GM12878 (cell line): Measurements from ENCODE around the gene ADAM15. TPM values are rescaled to one million over a fixed set of nuclear protein-coding genes. Genes with fewer than 3 reads are reported as not detected.

Source experiments
- ATAC-seq: fragments of 200-7000 bp; cut with Tn5 transposase; 3 replicates; pipeline ENCODE4 v1.9.1; 2020; ENCODE audit warnings: mild to moderate bottlenecking, moderate library complexity
- BruUV-seq: library from RNA; stranded (reverse); fragments of 400-500 nt; replicated peaks from 2 replicates; lab custom pipeline; 2021; lab: Mats Ljungman, UMichigan
- CTCF ChIA-PET: fragments of 300-600 bp; sonication (Branson Sonifier 250); formaldehyde crosslinking; extraction: SDS; loops from one replicate; lab custom pipeline; 2021; ENCODE audit warnings: inconsistent platforms; lab: Yijun Ruan, JAX
- POLR2A ChIA-PET: fragments of 350-600 bp; formaldehyde crosslinking; extraction: SDS; loops from one replicate; lab custom pipeline; 2021; ENCODE audit warnings: inconsistent platforms; lab: Charles Lee
- RAD21 ChIA-PET: fragments of 300-600 bp; sonication (Branson Sonifier 250); formaldehyde crosslinking; loops from one replicate; lab custom pipeline; 2023; ENCODE audit warnings: antibody characterized with exemption; ENCODE audit not compliant: unreplicated experiment; lab: Charles Lee
- SMC1A ChIA-PET: fragments of 300-600 bp; sonication (Branson Sonifier 250); formaldehyde crosslinking; loops from one replicate; lab custom pipeline; 2023; ENCODE audit not compliant: unreplicated experiment, uncharacterized antibody; lab: Charles Lee
- DNase-seq: peaks from one replicate; pipeline ENCODE4 v3.0.0-alpha.2; 2011; ENCODE audit warnings: low read depth, low spot score
- FAIRE-seq: peaks from 3 replicates; lab custom pipeline; 2011; peaks lifted over from hg19 to GRCh38; lab: Jason Lieb, UNC
- H2AFZ ChIP-seq: 2 replicates; pipeline ENCODE4 v1.6.0; 2011; ENCODE audit warnings: low read depth, low read length, control low read depth; ENCODE audit not compliant: control insufficient read depth
- H3K27ac ChIP-seq: 2 replicates; pipeline ENCODE4 v1.5.1; 2011; ENCODE audit warnings: control low read depth; ENCODE audit not compliant: control insufficient read depth, insufficient read depth
- H3K27me3 ChIP-seq, 2 experiments: replicated peaks in 1 of 2; 2 replicates each; pipeline versions ENCODE4 v1.6.0 to v1.6.1; 2011; ENCODE audit warnings: low read length in 1 of 2; ENCODE audit not compliant: control insufficient read depth in 2 of 2, insufficient read depth in 2 of 2
- H3K36me3 ChIP-seq, 2 experiments: 2 replicates each; pipeline ENCODE4 v1.5.1; 2011; ENCODE audit warnings: low read length in 1 of 2; ENCODE audit not compliant: control insufficient read depth in 2 of 2, insufficient read depth in 2 of 2
- H3K4me1 ChIP-seq: 2 replicates; pipeline ENCODE4 v1.6.1; 2011; ENCODE audit warnings: mild to moderate bottlenecking, low read length, moderate library complexity, mixed read lengths; ENCODE audit not compliant: control insufficient read depth, insufficient read depth
- H3K4me2 ChIP-seq: 2 replicates; pipeline ENCODE4 v1.6.0; 2011; ENCODE audit warnings: control low read depth; ENCODE audit not compliant: control insufficient read depth, insufficient read depth
- H3K4me3 ChIP-seq: fragments of 200-600 bp; sonication (generic); 2 replicates; pipeline ENCODE4 v1.5.1; 2016
- H3K79me2 ChIP-seq: 2 replicates; pipeline ENCODE4 v1.6.0; 2011; ENCODE audit warnings: low read length; ENCODE audit not compliant: control insufficient read depth, insufficient read depth
- H3K9ac ChIP-seq: 2 replicates; pipeline ENCODE4 v1.8.0; 2011; ENCODE audit warnings: low read length, control low read depth, mixed read lengths; ENCODE audit not compliant: control insufficient read depth, insufficient read depth
- H3K9me3 ChIP-seq: replicated peaks from 3 replicates; pipeline ENCODE4 v1.5.1; 2011; ENCODE audit warnings: mild to moderate bottlenecking, low read length; ENCODE audit not compliant: control insufficient read depth, insufficient read depth
- H4K20me1 ChIP-seq: 2 replicates; pipeline ENCODE4 v1.6.0; 2011; ENCODE audit not compliant: control insufficient read depth, insufficient read depth
- ASH2L ChIP-seq: fragments of 300-600, 200-600 bp; sonication (generic); IDR thresholded peaks from 2 replicates; pipeline ENCODE4 v1.6.1; 2017; ENCODE audit warnings: low read depth, mild to moderate bottlenecking, borderline replicate concordance
- ATF7 ChIP-seq: fragments of 450-650 bp; IDR thresholded peaks from 2 replicates; pipeline ENCODE4 v1.6.1; 2016; ENCODE audit warnings: low read depth, mild to moderate bottlenecking
- CBFB ChIP-seq: IDR thresholded peaks from 2 replicates; pipeline ENCODE4 v1.6.1; 2016; ENCODE audit warnings: antibody characterized with exemption, low read depth
- CBX5 ChIP-seq: sonication (generic); IDR thresholded peaks from 2 replicates; pipeline ENCODE4 v1.6.1; 2016; ENCODE audit warnings: low read depth, moderate library complexity, mild to moderate bottlenecking, inconsistent platforms
- NBN ChIP-seq: fragments of 450-650 bp; IDR thresholded peaks from 2 replicates; pipeline ENCODE4 v1.6.1; 2016
- POLR2AphosphoS2 ChIP-seq: IDR thresholded peaks from 2 replicates; pipeline ENCODE4 v1.6.1; 2011; ENCODE audit warnings: low read depth, mild to moderate bottlenecking, low read length, improper control_type of control experiment, moderate library complexity
- RELA ChIP-seq: fragments of 450-650 bp; IDR thresholded peaks from 2 replicates; pipeline ENCODE4 v1.8.0; 2014; ENCODE audit warnings: borderline replicate concordance; ENCODE audit not compliant: partially characterized antibody
- SPI1 ChIP-seq: IDR thresholded peaks from 2 replicates; pipeline ENCODE4 v1.6.1; 2011; ENCODE audit warnings: low read depth, mild to moderate bottlenecking, low read length, moderate library complexity, borderline replicate concordance; ENCODE audit not compliant: insufficient read depth
- STAT3 ChIP-seq: IDR thresholded peaks from 2 replicates; pipeline ENCODE4 v1.6.1; 2011; ENCODE audit warnings: low read depth, low read length, improper control_type of control experiment
- ZNF207 ChIP-seq: fragments of 450-650 bp; IDR thresholded peaks from 2 replicates; pipeline ENCODE4 v1.6.1; 2014; ENCODE audit warnings: antibody characterized with exemption, mild to moderate bottlenecking, borderline replicate concordance
- ZSCAN29 ChIP-seq: fragments of 450-650 bp; IDR thresholded peaks from 2 replicates; pipeline ENCODE4 v1.6.1; 2017; ENCODE audit warnings: mild to moderate bottlenecking, moderate library complexity
- WGBS: methylation state at CpG from one replicate; pipeline ENCODE4 v1.1.6; 2016; ENCODE audit warnings: low lambda C conversion rate; ENCODE audit not compliant: insufficient replicate concordance, insufficient coverage; ENCODE audit errors: missing lambda C conversion rate; 5-methylcytosine and 5-hydroxymethylcytosine counted together
- in situ Hi-C: fragments of 300-500 bp; cut with MboI; formaldehyde crosslinking; loops from 9 replicates; pipeline ENCODE4 v1.14.3; 2018; ENCODE audit warnings: mixed read lengths
- intact Hi-C: fragments of 100-400 bp; cut with micrococcal nuclease; formaldehyde crosslinking; loops from one replicate; pipeline ENCODE4 v1.14.2; 2022; ENCODE audit not compliant: unreplicated experiment
- polyA plus RNA-seq, 11 experiments: library from polyadenylated mRNA; depleted of rRNA in 4 of 11; unstranded in 6 of 11; stranded (reverse) in 5 of 11; fragments of >200 nt; fragmentation: Nextera tagmentation in 4 of 11; fragmentation: Illumina TruSeq in 1 of 11; extraction: Ambion mirVana in 4 of 11; extraction: Trizol in 1 of 11; gene quantifications; 1 replicate in 1 of 11; 2 replicates in 10 of 11; pipeline versions ENCODE4 v1.2.1 to v1.2.3, GENCODE V29; 2011 to 2016; ENCODE audit warnings: inconsistent platforms in 2 of 11, missing spikeins in 2 of 11, low read depth in 1 of 11
- total RNA-seq, 4 experiments: library from RNA; depleted of rRNA in 3 of 4; stranded (reverse); fragments of >200 nt in 3 of 4; fragmentation: Illumina TruSeq in 1 of 4; extraction: Trizol in 1 of 4; gene quantifications; 2 replicates each; pipeline versions ENCODE4 v1.2.1 to v1.2.3, GENCODE V29; 2013 to 2021
- TF ChIP-seq, protein P1 (sequence below): IDR thresholded peaks from 2 replicates; pipeline ENCODE4 v1.6.1; 2011; ENCODE audit warnings: low read depth, low read length, improper control_type of control experiment, borderline replicate concordance
- TF ChIP-seq, protein P2 (sequence below): fragments of 150-350 bp; IDR thresholded peaks from 2 replicates; pipeline ENCODE4 v1.6.1; 2016; ENCODE audit warnings: low read depth, low read length
- TF ChIP-seq, protein P3 (sequence below): fragments of 450-650 bp; formaldehyde crosslinking; IDR thresholded peaks from 2 replicates; pipeline ENCODE4 v1.5.0; 2022; ENCODE audit warnings: mild to moderate bottlenecking, missing genetic modification characterization

ADAM15 gene
- total and polyA plus RNA-seq, 10 of the 15 experiments (the other 5 are each of a cell fraction or from before 2014, with no cell fraction given): 0.29 to 38.8 (median 14.7) TPM

DNA sequence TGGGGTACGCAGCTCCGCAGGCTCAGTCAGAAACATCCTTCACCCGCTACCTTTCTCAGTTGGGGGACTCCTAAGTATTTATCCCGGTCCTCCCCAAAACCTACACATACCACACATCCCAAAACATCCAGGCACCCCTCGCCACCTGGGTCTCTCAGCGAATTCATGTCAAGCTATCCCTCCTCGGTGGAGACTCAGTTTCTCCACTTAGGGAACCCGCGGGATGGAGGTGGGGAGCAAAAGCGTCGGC lies 49.8 kb upstream of the ADAM15 start:
- RAD21 ChIA-PET: interaction anchor here (0.8 to 1.3 kb wide), 3 partner anchors 28 to 84 kb away, joined by 3 to 6 read pairs (median 5); no protein-coding TSS in a partner anchor
- Histone ChIP-seq H2AFZ (peak overlapping the region; percentile 79), H3K4me2 (peak overlapping the region; percentile 36), H3K27ac (peak overlapping the region; percentile 79), H3K4me1 (peaks cover 33% of the 10 kb centered on the region), H3K4me3 (peak overlapping the region; percentile 98), H3K36me3 (no peaks in the 10 kb centered on the region; a peak in 1 of 4 replicates), H4K20me1 (no peaks in the 10 kb centered on the region), H3K79me2 (peaks cover 40% of the 10 kb centered on the region), H3K9me3 (no peaks in the 10 kb centered on the region), H3K9ac (peak overlapping the region; percentile 66; the same call in 1 of the 2 replicates), H3K27me3 (no peaks in the 10 kb centered on the region)
- no TSS peak for BruUV-seq
- WGBS: 2% methylated on average over 11 of the region's 11 CpGs
- DNase-seq (peak; percentile 28), FAIRE-seq (peak; percentile 49), ATAC-seq (no peak)
- POLR2A ChIA-PET: interaction anchor here (1.0 to 3.4 kb wide), 3 partner anchors 17 to 50 kb away, joined by 4 to 36 read pairs (median 4); partner anchors contain the start of genes ADAM15, CKS1B and SHC1
- CTCF ChIA-PET: interaction anchor here (0.7 to 11.0 kb wide), 6 partner anchors 16 to 135 kb away, joined by 3 to 226 read pairs (median 3); partner anchors contain the start of genes CKS1B, FLAD1 and SHC1
- intact Hi-C loops (loop anchor here (2.0 to 5.0 kb wide), 2 partner anchors 39 to 65 kb away; partner anchors contain the start of genes PMVK and PYGO2), in situ Hi-C loops (no loop called here)
- SMC1A ChIA-PET: interaction anchor here (0.8 to 0.9 kb wide), 4 partner anchors 25 to 60 kb away, joined by 3 to 4 read pairs (median 3); no protein-coding TSS in a partner anchor
- no peak for TF ChIP-seq NBN
- no peak for TF ChIP-seq STAT3
- TF ChIP-seq CBFB: no peak
- TF ChIP-seq ATF7: no peak
- TF ChIP-seq, protein P1, sequence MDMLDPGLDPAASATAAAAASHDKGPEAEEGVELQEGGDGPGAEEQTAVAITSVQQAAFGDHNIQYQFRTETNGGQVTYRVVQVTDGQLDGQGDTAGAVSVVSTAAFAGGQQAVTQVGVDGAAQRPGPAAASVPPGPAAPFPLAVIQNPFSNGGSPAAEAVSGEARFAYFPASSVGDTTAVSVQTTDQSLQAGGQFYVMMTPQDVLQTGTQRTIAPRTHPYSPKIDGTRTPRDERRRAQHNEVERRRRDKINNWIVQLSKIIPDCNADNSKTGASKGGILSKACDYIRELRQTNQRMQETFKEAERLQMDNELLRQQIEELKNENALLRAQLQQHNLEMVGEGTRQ: no peak
- no peak for TF ChIP-seq ZNF207
- TF ChIP-seq RELA: no peak
- no peak for TF ChIP-seq POLR2AphosphoS2
- no peak for TF ChIP-seq ZSCAN29
- no peak for TF ChIP-seq CBX5
- TF ChIP-seq, protein P2, sequence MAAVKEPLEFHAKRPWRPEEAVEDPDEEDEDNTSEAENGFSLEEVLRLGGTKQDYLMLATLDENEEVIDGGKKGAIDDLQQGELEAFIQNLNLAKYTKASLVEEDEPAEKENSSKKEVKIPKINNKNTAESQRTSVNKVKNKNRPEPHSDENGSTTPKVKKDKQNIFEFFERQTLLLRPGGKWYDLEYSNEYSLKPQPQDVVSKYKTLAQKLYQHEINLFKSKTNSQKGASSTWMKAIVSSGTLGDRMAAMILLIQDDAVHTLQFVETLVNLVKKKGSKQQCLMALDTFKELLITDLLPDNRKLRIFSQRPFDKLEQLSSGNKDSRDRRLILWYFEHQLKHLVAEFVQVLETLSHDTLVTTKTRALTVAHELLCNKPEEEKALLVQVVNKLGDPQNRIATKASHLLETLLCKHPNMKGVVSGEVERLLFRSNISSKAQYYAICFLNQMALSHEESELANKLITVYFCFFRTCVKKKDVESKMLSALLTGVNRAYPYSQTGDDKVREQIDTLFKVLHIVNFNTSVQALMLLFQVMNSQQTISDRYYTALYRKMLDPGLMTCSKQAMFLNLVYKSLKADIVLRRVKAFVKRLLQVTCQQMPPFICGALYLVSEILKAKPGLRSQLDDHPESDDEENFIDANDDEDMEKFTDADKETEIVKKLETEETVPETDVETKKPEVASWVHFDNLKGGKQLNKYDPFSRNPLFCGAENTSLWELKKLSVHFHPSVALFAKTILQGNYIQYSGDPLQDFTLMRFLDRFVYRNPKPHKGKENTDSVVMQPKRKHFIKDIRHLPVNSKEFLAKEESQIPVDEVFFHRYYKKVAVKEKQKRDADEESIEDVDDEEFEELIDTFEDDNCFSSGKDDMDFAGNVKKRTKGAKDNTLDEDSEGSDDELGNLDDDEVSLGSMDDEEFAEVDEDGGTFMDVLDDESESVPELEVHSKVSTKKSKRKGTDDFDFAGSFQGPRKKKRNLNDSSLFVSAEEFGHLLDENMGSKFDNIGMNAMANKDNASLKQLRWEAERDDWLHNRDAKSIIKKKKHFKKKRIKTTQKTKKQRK: no peak
- TF ChIP-seq ASH2L: no peak
- TF ChIP-seq SPI1: no peak
- TF ChIP-seq, protein P3, sequence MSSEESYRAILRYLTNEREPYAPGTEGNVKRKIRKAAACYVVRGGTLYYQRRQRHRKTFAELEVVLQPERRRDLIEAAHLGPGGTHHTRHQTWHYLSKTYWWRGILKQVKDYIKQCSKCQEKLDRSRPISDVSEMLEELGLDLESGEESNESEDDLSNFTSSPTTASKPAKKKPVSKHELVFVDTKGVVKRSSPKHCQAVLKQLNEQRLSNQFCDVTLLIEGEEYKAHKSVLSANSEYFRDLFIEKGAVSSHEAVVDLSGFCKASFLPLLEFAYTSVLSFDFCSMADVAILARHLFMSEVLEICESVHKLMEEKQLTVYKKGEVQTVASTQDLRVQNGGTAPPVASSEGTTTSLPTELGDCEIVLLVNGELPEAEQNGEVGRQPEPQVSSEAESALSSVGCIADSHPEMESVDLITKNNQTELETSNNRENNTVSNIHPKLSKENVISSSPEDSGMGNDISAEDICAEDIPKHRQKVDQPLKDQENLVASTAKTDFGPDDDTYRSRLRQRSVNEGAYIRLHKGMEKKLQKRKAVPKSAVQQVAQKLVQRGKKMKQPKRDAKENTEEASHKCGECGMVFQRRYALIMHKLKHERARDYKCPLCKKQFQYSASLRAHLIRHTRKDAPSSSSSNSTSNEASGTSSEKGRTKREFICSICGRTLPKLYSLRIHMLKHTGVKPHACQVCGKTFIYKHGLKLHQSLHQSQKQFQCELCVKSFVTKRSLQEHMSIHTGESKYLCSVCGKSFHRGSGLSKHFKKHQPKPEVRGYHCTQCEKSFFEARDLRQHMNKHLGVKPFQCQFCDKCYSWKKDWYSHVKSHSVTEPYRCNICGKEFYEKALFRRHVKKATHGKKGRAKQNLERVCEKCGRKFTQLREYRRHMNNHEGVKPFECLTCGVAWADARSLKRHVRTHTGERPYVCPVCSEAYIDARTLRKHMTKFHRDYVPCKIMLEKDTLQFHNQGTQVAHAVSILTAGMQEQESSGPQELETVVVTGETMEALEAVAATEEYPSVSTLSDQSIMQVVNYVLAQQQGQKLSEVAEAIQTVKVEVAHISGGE (CRISPR knock-in tag): no peak
